ENCODE data around the gene CEP83. TPM values are rescaled to one million over a fixed set of nuclear protein-coding genes. Genes with fewer than 3 reads are reported as not detected.
A peak's percentile ranks its signal among the peaks of the same experiment; 100 is the strongest.

Gene CEP83
- total RNA-seq, 1 donor from 2014 or later: 14.9 TPM

DNA sequence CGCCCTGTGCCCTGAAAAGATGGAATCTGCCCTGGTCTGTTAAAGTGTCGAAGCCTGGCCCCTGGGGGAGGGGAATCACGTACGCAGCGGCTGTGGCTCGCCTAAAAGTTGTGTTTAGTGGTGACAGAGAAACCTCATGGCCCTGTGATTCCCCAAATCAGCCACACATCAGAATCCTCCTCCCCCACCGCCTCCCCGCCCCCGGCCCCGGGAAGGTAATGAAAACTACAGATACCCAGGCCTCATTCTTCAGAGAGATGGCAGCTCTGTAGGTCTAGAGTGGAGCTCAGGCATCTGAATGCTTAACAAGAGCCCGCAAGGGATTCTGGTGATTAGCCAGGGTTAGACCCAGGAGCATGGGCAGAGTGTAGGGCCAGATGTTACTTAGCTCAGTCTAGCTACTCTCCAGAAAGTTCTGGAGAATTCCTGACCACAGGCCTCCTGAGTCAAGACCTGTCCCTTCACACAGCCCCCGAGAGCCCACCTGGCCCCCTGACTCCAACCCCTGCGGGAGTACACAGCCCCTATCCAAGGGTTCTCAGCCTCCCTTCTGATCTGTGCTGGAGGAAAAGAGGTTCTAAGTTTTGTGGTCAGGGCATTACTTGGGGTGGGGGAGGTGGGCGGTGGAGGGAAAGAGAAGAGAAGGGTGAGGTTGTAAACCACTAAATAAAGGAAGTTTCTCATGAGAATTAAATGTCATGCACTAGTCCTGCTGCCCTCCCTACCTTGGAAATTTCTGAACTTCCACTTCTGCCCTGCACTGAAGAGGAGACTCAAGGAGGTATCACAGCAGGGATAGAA lies 196.5 kb downstream of the CEP83 start:
- TF ChIP-seq, protein P1, sequence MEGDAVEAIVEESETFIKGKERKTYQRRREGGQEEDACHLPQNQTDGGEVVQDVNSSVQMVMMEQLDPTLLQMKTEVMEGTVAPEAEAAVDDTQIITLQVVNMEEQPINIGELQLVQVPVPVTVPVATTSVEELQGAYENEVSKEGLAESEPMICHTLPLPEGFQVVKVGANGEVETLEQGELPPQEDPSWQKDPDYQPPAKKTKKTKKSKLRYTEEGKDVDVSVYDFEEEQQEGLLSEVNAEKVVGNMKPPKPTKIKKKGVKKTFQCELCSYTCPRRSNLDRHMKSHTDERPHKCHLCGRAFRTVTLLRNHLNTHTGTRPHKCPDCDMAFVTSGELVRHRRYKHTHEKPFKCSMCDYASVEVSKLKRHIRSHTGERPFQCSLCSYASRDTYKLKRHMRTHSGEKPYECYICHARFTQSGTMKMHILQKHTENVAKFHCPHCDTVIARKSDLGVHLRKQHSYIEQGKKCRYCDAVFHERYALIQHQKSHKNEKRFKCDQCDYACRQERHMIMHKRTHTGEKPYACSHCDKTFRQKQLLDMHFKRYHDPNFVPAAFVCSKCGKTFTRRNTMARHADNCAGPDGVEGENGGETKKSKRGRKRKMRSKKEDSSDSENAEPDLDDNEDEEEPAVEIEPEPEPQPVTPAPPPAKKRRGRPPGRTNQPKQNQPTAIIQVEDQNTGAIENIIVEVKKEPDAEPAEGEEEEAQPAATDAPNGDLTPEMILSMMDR (IDR thresholded peaks at IDR 0.05; ENCODE audit: insufficient read depth, low read length, poor library complexity, severe bottlenecking): no peak
- H3K36me3 ChIP-seq (ENCODE audit: control insufficient read depth, insufficient read depth, low read length): no peaks in the 10 kb centered on the region
- H3K27me3 ChIP-seq (ENCODE audit: control insufficient read depth, insufficient read depth, low read length): no peaks in the 10 kb centered on the region
- H3K4me3 ChIP-seq (ENCODE audit: low read depth, low read length): no peak overlapping the region
- no peak for DNase-seq (ENCODE audit: low read depth)

DNA sequence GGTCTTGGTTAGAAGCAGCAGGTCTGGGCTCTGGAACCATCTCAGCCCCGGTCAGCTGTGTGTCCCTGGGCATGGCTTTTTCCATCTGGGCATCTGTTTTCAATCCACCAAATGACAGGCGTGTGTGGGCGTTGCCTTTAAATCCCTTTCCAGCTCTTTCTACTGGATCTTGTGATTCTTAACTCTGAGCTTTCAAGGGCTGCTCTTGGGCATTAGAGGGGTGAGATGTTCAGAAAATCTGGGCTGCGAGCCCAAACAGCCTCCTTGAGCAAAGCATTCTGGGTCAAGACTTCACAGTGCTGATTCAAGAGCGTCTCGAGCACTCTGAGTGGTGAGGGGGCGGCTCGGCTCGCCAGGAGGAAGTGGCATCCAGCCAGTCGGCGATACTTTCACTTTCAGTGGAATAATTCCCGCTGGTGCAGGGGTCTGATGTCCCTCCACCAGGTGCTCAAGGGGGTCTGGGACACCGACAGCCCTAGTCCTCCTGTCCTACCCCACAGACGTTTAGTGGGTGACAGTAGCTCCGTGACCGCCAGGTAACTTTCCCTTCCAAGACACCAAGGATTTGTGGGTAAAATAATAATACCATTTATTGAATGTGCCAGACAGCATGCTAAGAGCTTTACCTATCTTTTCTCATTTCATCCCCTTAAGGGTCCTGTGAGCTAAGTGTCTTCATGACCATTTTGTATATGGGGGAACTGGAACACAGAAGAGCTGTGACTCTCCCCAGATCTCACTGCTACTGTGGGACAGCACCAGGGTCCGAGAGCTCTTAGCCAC lies 197.2 kb downstream of the CEP83 start:
- TF ChIP-seq, protein P1 (IDR thresholded peaks at IDR 0.05; ENCODE audit: insufficient read depth, low read length, poor library complexity, severe bottlenecking): no peak
- peak; percentile 44 for DNase-seq (ENCODE audit: low read depth)
- no peaks in the 10 kb centered on the region for H3K27me3 ChIP-seq (ENCODE audit: control insufficient read depth, insufficient read depth, low read length)
- no peaks in the 10 kb centered on the region for H3K36me3 ChIP-seq (ENCODE audit: control insufficient read depth, insufficient read depth, low read length)
- peak overlapping the region; percentile 32 for H3K4me3 ChIP-seq (ENCODE audit: low read depth, low read length)

DNA sequence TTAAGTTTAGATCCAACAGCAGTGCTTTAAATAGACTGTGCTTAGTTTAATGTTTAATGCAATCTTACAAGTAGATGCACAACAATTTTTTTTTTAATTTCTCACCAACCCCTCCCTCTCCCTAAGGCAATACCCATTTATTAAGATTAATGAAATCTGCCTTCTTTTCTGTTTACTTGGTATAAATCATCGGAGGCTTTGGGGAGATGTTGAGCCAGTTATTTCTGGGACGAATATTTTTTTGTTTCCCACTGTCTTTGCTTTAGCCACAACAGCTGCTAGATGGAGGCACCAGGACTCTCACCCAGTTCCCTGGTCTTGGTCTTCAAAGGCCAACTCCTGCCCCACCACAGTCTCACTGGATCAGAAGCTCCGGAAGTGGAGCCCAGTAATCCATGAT lies 197.9 kb downstream of the CEP83 start:
- Histone ChIP-seq H3K36me3 (ENCODE audit: control insufficient read depth, insufficient read depth, low read length) (no peaks in the 10 kb centered on the region), H3K27me3 (ENCODE audit: control insufficient read depth, insufficient read depth, low read length) (no peaks in the 10 kb centered on the region), H3K4me3 (ENCODE audit: low read depth, low read length) (no peak overlapping the region)
- DNase-seq (ENCODE audit: low read depth): no peak
- TF ChIP-seq, protein P1 (IDR thresholded peaks at IDR 0.05; ENCODE audit: insufficient read depth, low read length, poor library complexity, severe bottlenecking): no peak

DNA sequence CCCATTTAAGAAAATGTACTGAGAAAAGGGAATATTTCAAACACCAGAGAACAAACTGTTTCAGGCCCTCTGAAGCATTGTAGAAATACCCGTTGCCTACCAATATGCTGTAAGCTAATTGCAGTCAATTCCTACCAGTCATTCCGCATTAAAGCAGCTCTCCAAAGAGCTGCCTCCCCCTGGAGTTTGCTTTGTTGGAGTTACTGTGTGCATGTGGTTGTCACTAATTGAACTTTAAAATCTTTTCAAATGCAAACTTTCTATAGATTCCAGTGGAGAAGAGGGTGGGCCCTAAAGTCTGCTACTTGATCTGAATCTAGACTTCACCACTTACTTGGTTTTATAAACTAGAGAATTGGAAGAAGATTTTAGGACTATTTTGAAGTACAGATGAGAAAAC lies 198.5 kb downstream of the CEP83 start:
- H3K4me3 ChIP-seq (ENCODE audit: low read depth, low read length): no peak overlapping the region
- TF ChIP-seq, protein P1 (IDR thresholded peaks at IDR 0.05; ENCODE audit: insufficient read depth, low read length, poor library complexity, severe bottlenecking): no peak
- H3K27me3 ChIP-seq (ENCODE audit: control insufficient read depth, insufficient read depth, low read length): no peaks in the 10 kb centered on the region
- H3K36me3 ChIP-seq (ENCODE audit: control insufficient read depth, insufficient read depth, low read length): no peaks in the 10 kb centered on the region
- DNase-seq (ENCODE audit: low read depth): no peak

DNA sequence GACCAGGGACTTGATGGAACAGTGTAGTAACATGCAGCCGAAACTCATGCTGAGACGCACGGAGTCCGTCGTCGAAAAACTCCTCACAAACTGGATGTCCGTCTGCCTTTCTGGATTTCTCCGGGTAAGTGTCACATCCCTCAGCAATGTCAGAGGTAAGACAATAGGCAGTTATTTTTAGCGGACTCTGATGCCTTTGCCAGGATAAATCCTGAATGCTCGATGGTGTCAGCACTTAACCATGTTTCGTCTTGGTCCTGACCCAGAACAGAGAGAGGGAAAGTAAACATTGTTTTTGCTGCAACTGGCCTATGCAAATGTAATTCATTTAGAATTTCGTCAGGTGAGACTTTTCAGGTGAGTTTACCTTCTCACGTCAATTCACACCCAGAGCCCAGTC lies 198.9 kb downstream of the CEP83 start:
- TF ChIP-seq, protein P1 (IDR thresholded peaks at IDR 0.05; ENCODE audit: insufficient read depth, low read length, poor library complexity, severe bottlenecking): no peak
- Histone ChIP-seq H3K4me3 (ENCODE audit: low read depth, low read length) (no peak overlapping the region), H3K27me3 (ENCODE audit: control insufficient read depth, insufficient read depth, low read length) (no peaks in the 10 kb centered on the region), H3K36me3 (ENCODE audit: control insufficient read depth, insufficient read depth, low read length) (no peaks in the 10 kb centered on the region)
- DNase-seq (ENCODE audit: low read depth): no peak

All from kidney epithelial cell (primary cell).